PC-9 (cell line): ENCODE data around the gene NIPAL3.

Experiments
- EZH2 ChIP-seq: fragments of 200-600 bp; sonication (generic); IDR thresholded peaks from 2 replicates; pipeline ENCODE4 v1.8.0; 2017; ENCODE audit warnings: antibody characterized with exemption, low read depth
- TF ChIP-seq, protein P1 (sequence below): fragments of 200-600 bp; sonication (generic); conservative IDR thresholded peaks from 2 replicates; pipeline ENCODE4 v1.6.1; 2017; ENCODE audit warnings: mixed run types, antibody characterized with exemption, mild to moderate bottlenecking, moderate library complexity

DNA sequence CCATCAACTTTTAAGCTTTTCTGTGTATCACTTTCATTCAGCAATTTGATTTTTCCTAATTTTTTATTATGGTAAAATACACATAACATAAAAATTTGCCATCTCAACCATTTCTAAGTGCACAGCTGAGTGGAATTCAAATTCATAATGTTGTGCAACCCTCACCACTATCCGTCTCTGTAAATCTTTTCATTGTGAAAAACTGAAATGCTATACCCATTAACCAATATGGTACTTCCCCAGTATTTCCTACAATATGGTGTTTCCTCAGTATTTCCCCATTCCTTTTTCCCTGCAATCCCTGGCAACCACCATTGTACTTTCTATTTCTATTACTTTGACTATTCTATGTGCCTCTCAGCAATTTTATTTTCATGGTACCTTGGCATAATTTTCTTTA, 8.8 kb upstream of the NIPAL3 start:
- TF ChIP-seq, protein P1, sequence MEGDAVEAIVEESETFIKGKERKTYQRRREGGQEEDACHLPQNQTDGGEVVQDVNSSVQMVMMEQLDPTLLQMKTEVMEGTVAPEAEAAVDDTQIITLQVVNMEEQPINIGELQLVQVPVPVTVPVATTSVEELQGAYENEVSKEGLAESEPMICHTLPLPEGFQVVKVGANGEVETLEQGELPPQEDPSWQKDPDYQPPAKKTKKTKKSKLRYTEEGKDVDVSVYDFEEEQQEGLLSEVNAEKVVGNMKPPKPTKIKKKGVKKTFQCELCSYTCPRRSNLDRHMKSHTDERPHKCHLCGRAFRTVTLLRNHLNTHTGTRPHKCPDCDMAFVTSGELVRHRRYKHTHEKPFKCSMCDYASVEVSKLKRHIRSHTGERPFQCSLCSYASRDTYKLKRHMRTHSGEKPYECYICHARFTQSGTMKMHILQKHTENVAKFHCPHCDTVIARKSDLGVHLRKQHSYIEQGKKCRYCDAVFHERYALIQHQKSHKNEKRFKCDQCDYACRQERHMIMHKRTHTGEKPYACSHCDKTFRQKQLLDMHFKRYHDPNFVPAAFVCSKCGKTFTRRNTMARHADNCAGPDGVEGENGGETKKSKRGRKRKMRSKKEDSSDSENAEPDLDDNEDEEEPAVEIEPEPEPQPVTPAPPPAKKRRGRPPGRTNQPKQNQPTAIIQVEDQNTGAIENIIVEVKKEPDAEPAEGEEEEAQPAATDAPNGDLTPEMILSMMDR, result no peak
- TF ChIP-seq EZH2, result no peak
